Measurements from ENCODE around the gene LRP1.

GRCh38 chr12:57085999-57086492 lies 42.2 kb upstream of the LRP1 start:
- no peak for TF ChIP-seq YY1 (IDR thresholded peaks at IDR 0.05; ENCODE audit: insufficient read depth, insufficient read length)
- TF ChIP-seq ZNF274 (IDR thresholded peaks at IDR 0.05; ENCODE audit: low read depth, low read length), result no peak

All from NT2/D1 (cell line).